ENCODE results near the gene ANKIB1.

ANKIB1 gene

DNA sequence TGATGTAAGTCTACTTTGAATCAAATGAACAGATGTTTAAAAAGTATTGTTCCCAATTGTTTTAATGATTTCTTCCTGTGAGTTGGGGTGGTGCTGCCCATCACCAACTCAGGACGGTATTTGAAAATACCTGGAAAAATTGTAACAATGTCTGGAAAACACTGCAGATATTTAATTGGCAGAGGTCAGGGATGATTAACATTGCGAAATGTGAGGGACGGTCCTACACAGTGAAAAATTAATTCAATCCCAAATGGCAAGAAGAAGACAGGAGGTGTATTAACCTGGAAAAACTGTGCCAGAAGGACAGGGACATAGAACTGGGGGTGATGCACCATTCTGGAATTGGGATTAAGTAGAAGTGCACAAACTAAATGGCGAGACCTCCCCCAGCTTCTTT, 29.6 kb downstream of the ANKIB1 start:
- no peak for DNase-seq

DNA sequence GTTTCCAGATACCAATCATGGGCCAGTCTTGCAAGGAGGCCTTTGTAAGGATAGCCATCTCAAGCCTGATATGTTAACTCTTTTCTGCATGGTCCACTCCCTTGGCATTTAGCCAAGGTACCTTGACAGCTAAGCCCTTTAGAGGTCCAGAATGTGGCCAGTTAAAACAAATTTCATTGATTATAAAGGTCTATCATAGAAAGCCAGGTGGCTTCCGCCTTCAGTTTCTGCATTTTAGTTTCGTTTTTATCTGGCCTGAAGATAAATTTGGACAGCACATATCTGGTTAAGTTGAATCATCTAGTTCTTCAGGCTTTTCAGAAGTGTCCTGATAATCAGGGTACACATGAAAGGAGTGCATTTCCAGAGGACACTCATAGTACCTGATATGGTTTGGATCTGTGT, 30.7 kb downstream of the ANKIB1 start:
- no peak for DNase-seq

DNA sequence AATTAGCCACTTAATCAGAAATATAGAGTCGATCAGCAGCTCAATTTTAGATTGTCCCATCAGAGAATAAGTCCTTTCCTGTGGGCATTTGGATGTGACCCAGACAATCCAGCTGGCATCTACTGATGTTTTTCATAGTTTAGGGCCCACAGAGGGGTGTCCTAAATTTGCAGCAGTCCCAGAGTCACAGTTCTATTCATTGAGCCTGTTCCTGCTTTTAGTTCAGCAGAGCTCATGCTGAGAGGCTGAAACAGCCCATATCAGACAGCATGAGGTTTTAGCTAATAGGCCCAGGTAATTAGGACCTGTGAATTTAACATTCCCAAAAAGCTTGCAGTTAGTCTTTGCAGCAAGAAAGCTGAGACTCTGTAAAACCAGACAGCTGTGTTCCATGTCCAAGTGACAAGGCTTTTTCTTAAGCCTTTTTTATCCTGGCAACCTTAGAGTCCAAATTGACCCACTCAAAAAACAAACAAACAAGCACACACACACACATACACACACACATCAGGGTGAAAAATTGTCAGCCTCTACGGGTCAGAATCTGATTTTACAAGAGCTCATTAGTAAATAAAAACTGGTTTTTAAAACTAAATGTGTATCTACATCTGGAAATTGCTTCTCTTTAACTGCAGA, 33.7 kb downstream of the ANKIB1 start:
- no peak for DNase-seq

DNA sequence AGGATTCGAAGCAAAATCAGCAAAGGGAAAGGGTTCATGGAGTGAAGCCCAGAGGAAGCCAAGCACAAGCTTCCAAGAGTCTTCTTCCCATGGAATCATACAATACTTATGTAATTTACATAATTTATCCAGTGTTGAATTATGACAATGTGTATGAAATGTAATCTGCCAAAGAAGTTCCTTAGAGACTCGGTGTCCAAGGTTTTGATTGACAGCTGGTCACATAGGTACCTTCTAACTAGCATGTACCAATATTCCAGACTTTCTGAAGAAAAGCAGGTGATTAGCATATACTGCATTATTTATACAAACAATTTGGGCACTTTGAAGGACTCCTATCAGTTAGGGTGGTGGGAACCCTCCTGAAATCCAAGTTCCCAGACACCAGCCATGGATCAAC, 35.3 kb downstream of the ANKIB1 start:
- no peak for DNase-seq

DNA sequence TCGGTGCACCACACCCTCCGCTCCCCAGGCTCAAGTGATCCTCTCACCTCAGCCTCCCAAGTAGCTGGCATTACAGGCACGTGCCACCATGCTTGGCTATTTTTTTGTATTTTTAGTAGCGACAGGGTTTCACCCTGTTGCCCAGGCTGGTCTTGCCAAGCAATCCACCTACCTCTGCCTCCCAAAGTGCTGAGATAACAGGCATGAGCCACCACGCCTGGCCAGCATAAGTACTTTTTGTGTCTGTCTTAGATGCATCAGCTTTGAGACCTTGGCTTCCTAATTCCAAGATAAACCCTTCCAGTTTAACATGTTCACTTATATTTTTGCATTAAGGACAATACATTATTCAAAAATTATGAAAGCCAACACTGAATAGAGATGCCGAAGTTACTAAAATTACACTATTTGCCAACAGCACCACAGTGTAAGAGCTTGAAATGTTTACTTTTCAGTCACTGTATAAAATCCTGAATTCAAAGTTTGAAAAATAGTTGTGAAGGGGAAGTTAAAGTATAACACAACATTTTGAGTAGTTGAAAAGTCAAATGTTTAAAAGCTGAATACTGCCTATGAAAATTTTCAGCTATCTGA, 36.5 kb downstream of the ANKIB1 start:
- no peak for DNase-seq

DNA sequence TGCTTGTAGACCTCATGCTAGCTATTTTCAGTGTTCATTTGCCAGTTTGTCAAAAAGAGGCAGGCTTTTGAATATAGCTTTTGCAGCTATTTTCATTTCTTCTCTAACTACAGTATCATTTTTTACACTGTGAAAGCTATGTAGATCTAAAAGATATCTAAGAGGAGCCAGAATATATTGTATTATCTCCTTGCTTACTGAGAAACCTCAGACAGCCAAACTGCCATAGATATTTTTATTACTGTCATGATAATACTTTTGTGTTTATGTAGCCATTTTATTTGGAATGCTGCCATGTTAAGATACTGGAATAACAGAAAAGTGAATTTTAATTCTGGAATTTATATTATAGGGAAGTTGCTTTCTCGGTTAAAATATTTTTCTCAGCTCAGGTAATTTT, 37.2 kb downstream of the ANKIB1 start:
- DNase-seq, result no peak

DNA sequence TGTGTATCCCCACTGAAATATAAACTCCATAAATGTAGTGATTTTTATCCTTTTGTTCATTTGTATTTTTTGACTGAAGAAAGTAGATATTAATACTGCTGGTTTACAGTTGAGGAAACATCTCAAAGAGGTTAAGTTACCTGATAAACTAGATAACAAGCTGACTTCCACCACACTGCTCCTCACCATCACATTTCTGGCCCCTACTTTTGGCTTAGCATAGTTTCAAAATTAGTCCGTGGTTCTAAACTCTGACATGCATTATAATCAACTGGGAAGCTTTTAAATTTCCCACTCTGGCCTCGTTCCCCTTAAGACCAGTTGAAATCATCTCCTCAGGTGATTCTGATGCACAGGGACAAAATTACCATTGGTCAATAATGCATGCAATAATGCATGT, 43.5 kb downstream of the ANKIB1 start:
- no peak for DNase-seq

DNA sequence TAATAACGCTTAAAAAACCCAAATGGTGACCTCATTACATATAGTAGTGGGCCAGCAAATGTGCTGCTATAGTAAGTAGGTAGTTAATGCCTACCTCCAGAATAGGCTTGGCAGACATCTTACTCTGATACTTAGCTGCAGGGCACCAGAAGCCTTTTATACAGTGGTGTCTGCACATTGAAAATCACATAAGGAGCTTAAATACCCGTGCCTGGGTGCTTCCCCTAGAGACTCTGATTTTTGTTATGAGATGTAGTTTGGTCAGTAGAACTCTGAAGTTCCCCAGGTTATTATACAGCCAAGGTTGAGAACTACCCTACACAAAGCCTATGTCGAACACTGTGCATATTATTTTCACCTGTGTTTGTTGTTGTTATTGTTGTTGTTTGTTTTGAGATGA, 47.2 kb downstream of the ANKIB1 start:
- no peak for DNase-seq

DNA sequence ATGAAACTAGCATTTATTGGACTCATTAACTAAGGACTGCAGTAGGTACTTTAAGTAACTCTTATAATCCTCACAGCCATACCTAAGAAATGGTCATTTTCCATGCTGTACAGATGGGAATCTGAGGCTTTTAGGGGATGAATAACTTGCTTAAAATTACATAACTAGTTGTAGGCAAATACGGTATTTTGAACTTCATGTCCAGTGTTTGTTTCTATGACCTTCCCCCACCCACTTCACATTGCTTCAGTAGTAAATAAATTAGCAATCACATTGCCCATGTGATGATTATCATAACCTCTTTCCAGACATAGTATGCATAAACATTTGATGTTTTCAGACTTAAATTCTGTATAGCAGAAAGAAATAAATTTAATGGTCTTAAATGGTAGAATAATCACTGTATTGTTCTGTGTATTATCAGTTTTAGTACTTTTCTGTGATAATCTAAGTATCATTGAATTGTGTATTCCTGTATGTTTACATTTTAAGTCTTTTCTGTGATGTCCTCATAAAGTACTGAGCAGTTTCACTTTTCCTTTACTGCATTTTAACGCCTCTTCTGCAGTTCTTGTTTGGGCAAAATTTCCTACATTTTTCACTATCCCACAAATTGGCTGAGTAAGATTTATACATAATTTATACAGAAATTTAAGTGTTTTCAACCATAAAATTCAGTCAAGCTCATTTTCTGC, 48.3 kb downstream of the ANKIB1 start:
- DNase-seq, result no peak

DNA sequence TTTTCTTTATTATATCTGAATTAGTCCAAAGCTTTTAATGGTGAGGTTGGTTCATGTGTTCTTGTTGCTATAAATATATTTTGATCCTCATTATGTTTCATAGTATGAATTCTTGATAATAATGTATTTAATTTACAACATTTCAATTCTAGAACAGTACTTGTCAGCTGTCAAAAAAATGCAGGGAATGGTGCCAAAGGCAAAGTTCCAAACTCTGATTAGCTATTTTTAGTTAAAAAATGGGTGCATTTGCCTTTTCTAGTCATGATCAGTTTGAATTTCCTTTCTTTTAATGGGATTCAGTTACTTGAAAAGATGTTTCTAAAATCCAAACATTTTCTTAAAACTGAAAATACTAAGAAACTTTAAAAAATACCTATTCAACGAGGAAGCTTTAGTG, 49.6 kb downstream of the ANKIB1 start:
- no peak for DNase-seq

DNA sequence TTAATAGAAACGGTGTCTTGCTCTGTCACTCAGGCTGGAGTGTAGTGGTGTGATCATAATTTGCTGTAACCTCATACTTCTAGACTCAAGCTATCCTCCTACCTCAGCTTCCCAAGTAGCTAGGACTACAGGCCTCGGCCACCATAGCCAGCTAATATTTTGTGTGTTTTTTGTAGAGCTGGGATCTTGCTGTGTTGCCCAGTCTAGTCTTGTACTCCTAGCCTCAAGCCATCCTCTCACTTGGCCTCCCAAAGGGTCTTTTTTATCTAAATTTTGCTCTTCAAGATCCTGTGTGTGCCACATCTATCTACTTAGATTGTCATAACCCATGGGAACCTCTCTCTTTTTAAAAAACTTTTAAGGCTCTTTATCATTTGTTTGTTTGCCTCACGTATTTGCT, 50.5 kb downstream of the ANKIB1 start:
- no peak for DNase-seq

DNA sequence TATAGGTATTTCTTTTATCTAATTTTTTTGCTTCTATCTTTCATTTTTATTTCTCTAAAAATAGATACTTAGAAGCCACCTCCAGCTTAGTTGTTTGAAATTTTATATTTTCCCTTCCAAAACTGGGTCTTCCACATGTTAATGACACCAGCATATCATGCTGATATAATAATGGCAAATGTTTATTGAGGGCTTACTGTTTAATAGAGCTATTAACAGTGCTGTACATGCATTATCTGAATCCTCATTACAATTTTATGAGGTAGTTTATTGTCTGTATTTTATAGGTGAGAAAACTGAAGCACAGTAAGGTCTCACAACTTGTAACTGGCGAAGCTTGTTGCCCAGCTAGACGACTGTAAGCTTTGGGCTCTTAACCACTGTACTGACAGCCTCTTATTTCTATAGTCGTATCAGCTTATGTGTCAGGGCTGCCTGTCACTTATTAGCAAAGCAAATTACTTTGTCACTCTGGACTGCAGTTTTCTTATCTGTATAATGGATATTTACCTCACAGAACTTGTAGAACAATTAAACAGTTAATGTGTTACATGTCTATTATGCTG, 51.2 kb downstream of the ANKIB1 start:
- no peak for DNase-seq

DNA sequence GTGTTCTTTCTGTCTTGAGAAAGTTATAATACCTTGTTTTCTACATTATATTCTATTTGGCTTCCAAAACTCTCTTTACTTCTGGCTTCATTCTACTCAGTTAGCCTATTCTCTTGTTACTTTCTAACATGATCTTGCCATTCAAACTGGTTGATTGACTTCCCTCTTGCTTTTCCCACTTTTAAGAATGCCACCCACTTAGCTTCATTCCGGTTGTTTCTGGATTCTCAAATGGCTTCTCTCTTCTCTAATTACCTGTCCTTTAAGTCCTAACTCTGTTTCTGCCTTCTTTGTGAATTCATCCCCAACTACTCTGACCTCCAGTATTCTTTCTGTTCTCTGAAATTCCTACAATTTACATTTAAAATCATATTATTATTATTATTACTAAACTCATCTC, 52.0 kb downstream of the ANKIB1 start:
- peak; percentile 3 for DNase-seq

DNA sequence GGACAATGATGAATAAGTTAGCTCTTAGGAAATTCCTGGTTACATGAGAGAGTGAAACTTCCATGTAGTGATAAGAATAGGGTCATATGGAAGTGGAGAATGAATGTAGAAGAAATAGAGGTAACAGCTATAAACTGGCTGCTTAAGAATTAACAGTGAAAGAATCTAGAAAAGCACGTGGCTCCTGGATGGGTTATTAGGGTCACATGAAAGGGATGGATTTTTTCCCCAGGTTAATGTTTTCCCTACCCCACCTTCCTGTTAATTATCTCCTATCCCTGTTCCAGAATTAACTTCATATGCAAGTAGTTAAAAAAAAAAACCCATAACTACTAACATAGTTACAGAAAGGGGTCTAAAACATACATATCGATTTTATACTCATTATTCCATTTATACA, 58.0 kb downstream of the ANKIB1 start:
- DNase-seq, result no peak

DNA sequence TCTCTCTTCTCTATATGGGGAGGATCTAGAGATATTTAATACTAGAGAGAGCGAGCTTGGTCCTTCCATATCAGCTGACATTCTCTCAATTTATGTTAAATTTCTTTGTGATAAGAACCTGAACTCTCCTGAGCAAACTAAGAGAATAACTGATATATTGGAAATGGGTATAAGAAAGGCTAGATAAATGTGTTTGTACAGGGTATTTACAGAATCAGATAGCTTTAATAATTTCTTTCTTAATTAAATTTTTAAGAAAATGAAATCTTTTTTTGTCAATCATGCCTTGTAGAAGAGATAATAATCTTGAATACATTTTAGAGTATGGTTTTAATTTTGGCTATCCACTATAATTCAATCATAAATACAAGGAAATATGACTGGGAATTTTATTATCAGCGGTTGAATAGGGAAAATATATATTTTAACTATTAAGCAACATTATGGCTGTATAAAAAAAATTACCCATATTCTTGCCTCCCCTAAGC, 58.7 kb downstream of the ANKIB1 start:
- no peak for DNase-seq

DNA sequence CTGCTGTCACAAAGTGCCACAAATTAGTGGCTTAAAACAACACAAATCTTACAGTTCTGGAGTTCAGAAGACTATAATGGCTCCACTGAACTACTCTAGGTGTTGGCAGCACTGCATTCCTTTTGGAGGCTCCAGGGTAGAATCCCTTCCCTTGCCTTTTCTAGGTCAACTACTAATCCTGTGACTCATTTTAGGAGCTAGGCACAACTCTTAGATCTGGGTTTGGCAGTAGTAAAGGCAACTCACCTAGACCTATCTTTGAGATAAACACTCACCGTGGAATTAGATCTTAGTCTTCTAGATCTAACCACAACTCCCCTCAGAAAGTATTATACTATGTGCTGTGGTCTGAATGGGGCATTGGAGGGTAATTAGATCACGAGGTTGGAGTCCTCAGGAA, 60.4 kb downstream of the ANKIB1 start:
- DNase-seq, result no peak

DNA sequence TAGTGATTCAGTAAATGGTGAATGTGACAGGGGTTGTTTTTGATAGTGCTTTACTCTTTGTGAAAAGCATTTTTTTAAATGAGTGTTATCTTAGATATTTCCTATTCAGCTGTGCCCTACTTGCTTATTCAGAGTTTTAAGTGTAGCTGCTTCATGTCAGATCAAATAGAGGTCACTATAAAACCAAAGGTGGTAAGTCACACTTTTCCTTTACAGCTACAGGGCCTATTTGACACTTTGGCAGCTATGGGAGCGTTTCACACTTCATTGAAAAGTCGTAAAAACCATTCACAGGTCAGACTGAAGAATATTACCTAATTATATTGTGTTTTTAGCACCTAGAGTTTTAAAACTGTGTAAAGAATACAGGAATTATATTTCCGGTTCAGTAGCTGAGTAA, 67.3 kb downstream of the ANKIB1 start:
- no peak for DNase-seq

DNA sequence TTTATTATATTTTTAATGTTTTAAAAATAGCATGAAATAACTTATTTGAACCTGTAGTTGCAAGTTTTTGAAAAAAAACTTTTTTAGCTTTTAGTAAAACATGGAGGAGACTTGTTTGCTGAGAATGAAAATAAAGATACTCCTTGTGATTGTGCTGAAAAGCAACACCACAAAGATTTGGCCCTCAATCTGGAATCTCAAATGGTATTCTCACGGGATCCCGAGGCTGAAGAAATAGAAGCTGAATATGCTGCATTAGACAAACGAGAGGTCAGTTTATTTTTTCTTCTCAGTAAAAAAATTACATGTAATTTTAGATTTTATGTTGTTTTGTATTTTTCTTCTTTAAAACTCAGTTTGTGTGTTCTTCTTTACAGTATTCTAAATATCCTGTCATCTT, 73.5 kb downstream of the ANKIB1 start:
- DNase-seq, result no peak

DNA sequence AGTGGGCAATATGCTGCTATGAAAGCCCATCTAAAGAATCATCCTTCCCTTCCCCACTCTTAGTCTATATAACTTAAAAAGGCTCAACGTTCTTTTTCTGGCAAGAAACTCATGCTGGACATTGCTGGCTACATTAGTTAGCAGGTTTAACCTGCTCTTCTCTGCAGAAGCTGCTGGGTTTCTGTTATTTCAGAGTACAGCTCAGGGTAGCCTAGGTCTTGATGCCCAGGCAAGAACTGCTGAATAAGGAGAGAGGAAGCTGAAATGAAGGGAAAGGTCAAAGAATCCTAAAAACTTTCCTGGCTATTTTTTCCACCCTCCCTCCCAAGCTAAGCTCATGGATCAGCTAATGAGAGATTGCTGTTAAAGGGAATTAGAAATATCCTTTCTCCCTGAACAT, 79.4 kb downstream of the ANKIB1 start:
- no peak for DNase-seq

DNA sequence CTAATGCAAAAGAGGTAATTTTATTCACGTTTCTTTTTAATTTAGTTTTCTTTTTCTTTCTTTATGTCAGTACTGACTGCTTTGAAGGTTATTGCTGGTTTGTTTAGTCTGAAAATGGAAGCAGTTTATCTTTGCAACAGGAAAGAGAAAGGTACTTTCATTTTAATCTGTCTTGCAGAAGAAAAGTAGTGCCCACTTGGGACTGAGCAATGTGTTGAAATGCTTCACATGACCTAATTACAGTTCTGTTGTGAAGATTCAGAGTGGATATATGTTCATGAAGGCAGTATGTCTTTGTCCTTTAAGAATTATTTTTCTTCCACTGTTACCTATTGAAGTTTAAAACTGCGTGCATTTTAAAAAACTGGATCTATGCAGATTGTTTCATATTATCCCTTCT, 80.1 kb downstream of the ANKIB1 start:
- no peak for DNase-seq

DNA sequence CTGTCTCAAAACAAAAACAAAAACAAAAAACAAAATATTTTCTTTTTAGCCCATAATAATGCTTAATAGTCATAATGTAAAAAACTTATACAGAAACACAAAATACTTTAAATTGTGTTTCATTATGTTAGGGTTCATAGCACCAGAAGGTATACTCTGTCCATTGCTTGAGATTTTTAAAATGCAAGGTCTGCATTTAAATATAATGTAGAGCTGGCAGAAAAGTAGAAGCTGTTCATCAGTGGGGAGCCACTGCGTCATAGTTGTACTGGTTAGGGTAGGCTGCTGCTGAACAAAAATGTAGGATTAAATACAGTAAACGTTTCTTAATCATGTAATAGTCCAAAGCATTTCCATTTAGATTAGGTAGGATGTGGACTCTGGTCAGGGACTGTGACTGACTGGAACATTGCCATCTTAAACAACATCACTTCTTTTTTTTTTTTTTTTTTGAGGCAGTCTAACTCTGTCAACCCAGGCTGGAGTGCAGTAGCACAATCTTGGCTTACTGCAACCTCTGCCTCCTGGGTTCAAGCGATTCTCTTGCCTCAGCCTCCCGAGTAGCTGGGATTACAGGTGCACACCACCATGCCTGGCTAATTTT, 85.2 kb downstream of the ANKIB1 start:
- no peak for DNase-seq

DNA sequence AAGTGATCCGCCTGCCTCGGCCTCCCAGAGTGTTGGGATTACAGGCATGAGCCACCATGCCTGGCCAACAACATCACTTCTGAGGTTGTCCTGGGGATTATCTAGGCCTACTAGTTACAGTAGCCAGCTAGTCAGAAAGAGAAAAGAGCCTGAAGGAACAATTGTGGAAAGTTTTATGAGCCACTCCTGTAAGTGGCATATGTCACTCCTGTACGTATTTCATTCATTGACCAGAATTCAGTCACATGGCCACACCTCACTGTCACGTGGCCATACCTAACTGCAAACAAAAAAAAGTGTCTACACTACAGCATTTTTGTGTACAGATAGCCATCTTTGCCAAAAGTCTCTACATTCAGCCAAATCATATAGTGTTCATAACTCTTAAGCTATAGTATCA, 85.7 kb downstream of the ANKIB1 start:
- DNase-seq, result no peak

DNA sequence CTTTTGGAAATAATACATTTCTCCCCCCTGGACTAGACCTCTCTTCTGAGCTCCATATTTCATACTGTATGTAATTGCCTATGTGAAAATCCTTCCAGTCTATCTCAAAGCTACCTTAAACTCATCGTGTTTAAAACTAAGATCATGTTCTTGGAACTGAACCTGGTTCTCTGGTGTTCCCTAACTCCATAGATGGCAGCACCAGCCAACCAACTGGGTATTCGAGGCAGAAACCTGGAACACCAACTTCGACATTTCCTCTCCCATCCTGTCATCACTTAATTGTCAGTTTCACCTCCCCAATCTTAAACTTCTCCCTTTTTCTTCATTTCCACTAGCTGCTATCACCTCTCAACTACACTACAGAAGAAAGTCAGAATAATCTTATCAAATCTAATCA, 87.0 kb downstream of the ANKIB1 start:
- no peak for DNase-seq

DNA sequence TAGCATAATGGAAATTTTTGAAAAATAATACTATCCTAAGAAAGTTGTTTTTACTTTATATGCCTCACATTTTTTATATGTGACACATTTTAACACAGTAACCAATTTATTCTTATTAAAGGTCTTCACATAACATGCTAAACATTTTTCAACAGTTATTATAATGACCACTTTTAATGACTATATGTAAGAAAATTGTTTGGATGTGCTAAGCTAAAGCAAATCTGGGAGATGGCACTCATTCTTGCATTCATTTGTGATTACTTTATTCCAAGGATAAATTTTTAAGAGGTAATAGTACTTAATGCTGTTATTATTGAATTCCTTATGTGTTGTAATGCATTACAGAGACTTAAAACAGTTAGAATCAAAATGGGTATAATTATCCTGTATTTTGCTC, 88.1 kb downstream of the ANKIB1 start:
- DNase-seq, result no peak
